ENCODE results near the gene ATP5ME.

ATP5ME gene

GRCh38 chr4:666822-667544, 7.1 kb downstream of the ATP5ME start:
- no peak for DNase-seq (ENCODE audit: low spot score)

GRCh38 chr4:666436-666810, 7.7 kb downstream of the ATP5ME start:
- no peak for DNase-seq (ENCODE audit: low spot score)

GRCh38 chr4:665751-666435, 8.2 kb downstream of the ATP5ME start:
- DNase-seq (ENCODE audit: low spot score), result no peak

GRCh38 chr4:665381-665750, 8.7 kb downstream of the ATP5ME start:
- no peak for DNase-seq (ENCODE audit: low spot score)

- DNase-seq (ENCODE audit: low spot score), result no peak
Observed at GRCh38 chr4:664713-665231, 9.3 kb downstream of the ATP5ME start.

- no peak for DNase-seq (ENCODE audit: low spot score)
Observed at GRCh38 chr4:663438-664428, 10.3 kb downstream of the ATP5ME start.

GRCh38 chr4:663046-663437, 11.0 kb downstream of the ATP5ME start:
- no peak for DNase-seq (ENCODE audit: low spot score)

- DNase-seq (ENCODE audit: low spot score), result no peak
Observed at GRCh38 chr4:661881-662761, 12.0 kb downstream of the ATP5ME start.

GRCh38 chr4:661231-661630, 12.8 kb downstream of the ATP5ME start:
- no peak for DNase-seq (ENCODE audit: low spot score)

GRCh38 chr4:660401-660800, 13.7 kb downstream of the ATP5ME start:
- DNase-seq (ENCODE audit: low spot score), result no peak

GRCh38 chr4:659851-660250, 14.2 kb downstream of the ATP5ME start:
- no peak for DNase-seq (ENCODE audit: low spot score)

- no peak for DNase-seq (ENCODE audit: low spot score)
Observed at GRCh38 chr4:658681-659667, 15.1 kb downstream of the ATP5ME start.

GRCh38 chr4:657834-658667, 16.0 kb downstream of the ATP5ME start:
- DNase-seq (ENCODE audit: low spot score), result no peak

- no peak for DNase-seq (ENCODE audit: low spot score)
Observed at GRCh38 chr4:657338-657833, 16.7 kb downstream of the ATP5ME start.

GRCh38 chr4:656436-657337, 17.4 kb downstream of the ATP5ME start:
- no peak for DNase-seq (ENCODE audit: low spot score)

GRCh38 chr4:655464-656151, 18.5 kb downstream of the ATP5ME start:
- no peak for DNase-seq (ENCODE audit: low spot score)

GRCh38 chr4:654871-655463, 19.1 kb downstream of the ATP5ME start:
- DNase-seq (ENCODE audit: low spot score), result no peak
